HCT116 (cell line): ENCODE results near the gene TMEM219. TPM values are rescaled to one million over a fixed set of nuclear protein-coding genes. Genes with fewer than 3 reads are reported as not detected.

Experiments used
- ATAC-seq: fragments of 200-7000 bp; cut with Tn5 transposase; 2 replicates; pipeline ENCODE4 v1.9.1; 2020; ENCODE audit warnings: mild to moderate bottlenecking, moderate library complexity
- BruUV-seq: library from RNA; stranded (reverse); fragments of 400-500 nt; replicated peaks from 2 replicates; lab custom pipeline; 2021; lab: Mats Ljungman, UMichigan
- CTCF ChIA-PET: fragments of 300-600 bp; sonication (Branson Sonifier 250); formaldehyde crosslinking; loops from one replicate; lab custom pipeline; 2021; ENCODE audit warnings: antibody characterized with exemption; lab: Charles Lee
- POLR2A ChIA-PET: fragments of 300-600, 350-600 bp; sonication (Branson Sonifier 250); formaldehyde crosslinking; loops from one replicate; lab custom pipeline; 2021; ENCODE audit warnings: antibody characterized with exemption; lab: Charles Lee
- RAD21 ChIA-PET, 2 experiments: fragments of 300-600 bp; sonication (Branson Sonifier 250); formaldehyde crosslinking; loops; one replicate each; lab custom pipeline; 2023; ENCODE audit warnings: low total read pairs in 2 of 2; ENCODE audit not compliant: uncharacterized antibody in 2 of 2, unreplicated experiment in 2 of 2, low non-redundant PET in 1 of 2; lab: Charles Lee
- DNase-seq: peaks from one replicate; pipeline ENCODE4 v3.0.0-alpha.2; 2010; ENCODE audit warnings: low read depth, low spot score
- H2AFZ ChIP-seq: fragments of 200-600 bp; shearing (Covaris generic), sonication (generic); 2 replicates; pipeline ENCODE4 v1.6.1; 2017; ENCODE audit warnings: low read depth, mixed run types, mixed read lengths, antibody characterized with exemption, low read length; ENCODE audit not compliant: poor library complexity, severe bottlenecking
- H3K27ac ChIP-seq: 2 replicates; pipeline ENCODE4 v1.5.1; 2012; ENCODE audit warnings: low read depth, low read length
- H3K27me3 ChIP-seq: fragments of 200-600 bp; sonication (generic); 2 replicates; pipeline ENCODE4 v1.6.1; 2016; ENCODE audit warnings: mixed run types, low read length, mixed read lengths; ENCODE audit not compliant: insufficient read depth
- H3K36me3 ChIP-seq, 2 experiments: fragments of 200-500 bp in 1 of 2; fragments of 200-600 bp in 1 of 2; sonication (Bioruptor generic) in 1 of 2; sonication (generic) in 1 of 2; 2 replicates each; pipeline versions ENCODE4 v1.5.1 to v1.6.1; 2014 to 2016; ENCODE audit warnings: low read length in 2 of 2, inconsistent platforms in 1 of 2, mixed read lengths in 1 of 2, mixed run types in 1 of 2; ENCODE audit not compliant: insufficient read depth in 2 of 2, control insufficient read depth in 1 of 2
- H3K4me1 ChIP-seq, 2 experiments: fragments of 200-600 bp in 1 of 2; sonication (generic) in 1 of 2; 2 replicates each; pipeline versions ENCODE4 v1.5.1 to v1.6.1; 2012 to 2017; ENCODE audit warnings: low read length in 2 of 2, inconsistent platforms in 1 of 2, mild to moderate bottlenecking in 1 of 2, mixed read lengths in 1 of 2, mixed run types in 1 of 2, moderate library complexity in 1 of 2; ENCODE audit not compliant: insufficient read depth in 2 of 2, control insufficient read depth in 1 of 2
- H3K4me2 ChIP-seq: fragments of 200-600 bp; sonication (generic); 2 replicates; pipeline ENCODE4 v1.6.1; 2017; ENCODE audit warnings: mixed run types, low read length, mixed read lengths
- H3K4me3 ChIP-seq, 2 experiments: fragments of 200-600 bp in 1 of 2; sonication (generic) in 1 of 2; replicated peaks in 1 of 2; 2 replicates each; pipeline ENCODE4 v1.5.1; 2011 to 2016; ENCODE audit warnings: low read length in 2 of 2, control low read depth in 1 of 2, low read depth in 1 of 2, mild to moderate bottlenecking in 1 of 2, mixed read lengths in 1 of 2, mixed run types in 1 of 2
- H3K79me2 ChIP-seq: fragments of 200-600 bp; sonication (generic); 2 replicates; pipeline ENCODE4 v1.6.1; 2017; ENCODE audit warnings: mild to moderate bottlenecking, mixed run types, low read length, moderate library complexity, mixed read lengths; ENCODE audit not compliant: insufficient read depth
- H3K9ac ChIP-seq: fragments of 200-600 bp; sonication (generic); 2 replicates; pipeline ENCODE4 v1.6.1; 2016; ENCODE audit warnings: low read length, mixed read lengths
- H3K9me2 ChIP-seq: fragments of 200-600 bp; sonication (generic), shearing (Covaris generic); 2 replicates; pipeline ENCODE4 v1.6.1; 2017; ENCODE audit warnings: mixed run types, mild to moderate bottlenecking, moderate library complexity; ENCODE audit not compliant: insufficient read depth
- H3K9me3 ChIP-seq, 2 experiments: fragments of 200-500 bp in 1 of 2; fragments of 200-600 bp in 1 of 2; sonication (Bioruptor generic) in 1 of 2; sonication (generic) in 1 of 2; 2 replicates each; pipeline ENCODE4 v1.6.1; 2014 to 2017; ENCODE audit warnings: low read length in 2 of 2, mixed read lengths in 2 of 2, inconsistent platforms in 1 of 2, low read depth in 1 of 2, mild to moderate bottlenecking in 1 of 2, mixed run types in 1 of 2, moderate library complexity in 1 of 2; ENCODE audit not compliant: control insufficient read depth in 1 of 2, insufficient read depth in 1 of 2
- H4K20me1 ChIP-seq: fragments of 200-600 bp; sonication (generic), shearing (Covaris generic); 2 replicates; pipeline ENCODE4 v1.6.1; 2017; ENCODE audit warnings: mixed run types, mild to moderate bottlenecking, moderate library complexity; ENCODE audit not compliant: insufficient read depth
- ATF3 ChIP-seq: IDR thresholded peaks from 2 replicates; pipeline ENCODE4 v1.6.1; 2012
- CBX3 ChIP-seq: IDR thresholded peaks from 2 replicates; pipeline ENCODE4 v1.6.1; 2012; ENCODE audit warnings: low read depth
- EZH2 ChIP-seq: fragments of 200-600 bp; sonication (generic); IDR thresholded peaks from 2 replicates; pipeline ENCODE4 v1.6.1; 2017; ENCODE audit warnings: antibody characterized with exemption, mixed run types
- FOSL1 ChIP-seq: IDR thresholded peaks from 2 replicates; pipeline ENCODE4 v1.6.1; 2012; ENCODE audit warnings: low read depth
- MAX ChIP-seq: IDR thresholded peaks from 2 replicates; pipeline ENCODE4 v1.6.1; 2012
- POLR2A ChIP-seq: IDR thresholded peaks from 2 replicates; pipeline ENCODE4 v1.7.0; 2011; ENCODE audit warnings: borderline replicate concordance; ENCODE audit not compliant: insufficient read depth, insufficient read length; ENCODE audit errors: extremely low read depth
- SIN3A ChIP-seq: IDR thresholded peaks from 2 replicates; pipeline ENCODE4 v1.6.1; 2012; ENCODE audit warnings: low read depth
- SP1 ChIP-seq: IDR thresholded peaks from 2 replicates; pipeline ENCODE4 v1.6.1; 2012; ENCODE audit warnings: low read depth
- SRF ChIP-seq: IDR thresholded peaks from 2 replicates; pipeline ENCODE4 v1.6.1; 2012; ENCODE audit warnings: low read depth
- TCF7L2 ChIP-seq: IDR thresholded peaks from 2 replicates; pipeline ENCODE4 v1.7.0; 2011; ENCODE audit warnings: borderline replicate concordance, inconsistent platforms; ENCODE audit not compliant: insufficient read depth, insufficient read length; ENCODE audit errors: extremely low read depth
- ZBTB33 ChIP-seq: IDR thresholded peaks from 2 replicates; pipeline ENCODE4 v1.6.1; 2011; ENCODE audit warnings: mild to moderate bottlenecking, low read length, moderate library complexity; ENCODE audit not compliant: insufficient replicate concordance; ENCODE audit errors: extremely low read depth
- ZFX ChIP-seq: fragments of 450-650 bp; IDR thresholded peaks from 2 replicates; pipeline ENCODE4 v1.6.1; 2017
- ZNF274 ChIP-seq: fragments of 200-500 bp; sonication (Bioruptor generic); IDR thresholded peaks from 2 replicates; pipeline ENCODE4 v1.6.1; 2014; ENCODE audit warnings: mild to moderate bottlenecking, low read depth, low read length, inconsistent platforms
- intact Hi-C: fragments of 100-400 bp; cut with micrococcal nuclease; formaldehyde crosslinking; loops from 2 replicates; pipeline ENCODE4 v1.10.0; 2022
- total RNA-seq: library from RNA; stranded (reverse); gene quantifications from one replicate; pipeline ENCODE4 v1.2.1, GENCODE V29; 2021; ENCODE audit not compliant: unreplicated experiment
- TF ChIP-seq, protein P1 (sequence below): IDR thresholded peaks from 2 replicates; pipeline ENCODE4 v1.6.1; 2012; ENCODE audit warnings: low read depth

Gene TMEM219
- total RNA-seq, 1 experiment from 2014 or later = 75.5 TPM

- no peaks in the 10 kb centered on the region for H3K4me1 ChIP-seq
- H3K79me2 ChIP-seq = peaks cover 8% of the 10 kb centered on the region; the same call in 1 of the 2 replicates
- no peaks in the 10 kb centered on the region for H4K20me1 ChIP-seq
- peaks cover 58 to 61% of the 10 kb centered on the region in 2 experiments for H3K36me3 ChIP-seq
- CTCF ChIA-PET = no interaction called here
- no peak for DNase-seq
- H3K27me3 ChIP-seq = no peaks in the 10 kb centered on the region
- no peaks in the 10 kb centered on the region for H3K9me3 ChIP-seq
- TF ChIP-seq SIN3A (no peak), SP1 (no peak), CBX3 (no peak), FOSL1 (no peak), POLR2A (no peak), TCF7L2 (no peak), SRF (no peak), ZBTB33 (no peak), MAX (no peak), ZFX (no peak), ATF3 (no peak), EZH2 (no peak), ZNF274 (no peak)
- TF ChIP-seq, protein P1, sequence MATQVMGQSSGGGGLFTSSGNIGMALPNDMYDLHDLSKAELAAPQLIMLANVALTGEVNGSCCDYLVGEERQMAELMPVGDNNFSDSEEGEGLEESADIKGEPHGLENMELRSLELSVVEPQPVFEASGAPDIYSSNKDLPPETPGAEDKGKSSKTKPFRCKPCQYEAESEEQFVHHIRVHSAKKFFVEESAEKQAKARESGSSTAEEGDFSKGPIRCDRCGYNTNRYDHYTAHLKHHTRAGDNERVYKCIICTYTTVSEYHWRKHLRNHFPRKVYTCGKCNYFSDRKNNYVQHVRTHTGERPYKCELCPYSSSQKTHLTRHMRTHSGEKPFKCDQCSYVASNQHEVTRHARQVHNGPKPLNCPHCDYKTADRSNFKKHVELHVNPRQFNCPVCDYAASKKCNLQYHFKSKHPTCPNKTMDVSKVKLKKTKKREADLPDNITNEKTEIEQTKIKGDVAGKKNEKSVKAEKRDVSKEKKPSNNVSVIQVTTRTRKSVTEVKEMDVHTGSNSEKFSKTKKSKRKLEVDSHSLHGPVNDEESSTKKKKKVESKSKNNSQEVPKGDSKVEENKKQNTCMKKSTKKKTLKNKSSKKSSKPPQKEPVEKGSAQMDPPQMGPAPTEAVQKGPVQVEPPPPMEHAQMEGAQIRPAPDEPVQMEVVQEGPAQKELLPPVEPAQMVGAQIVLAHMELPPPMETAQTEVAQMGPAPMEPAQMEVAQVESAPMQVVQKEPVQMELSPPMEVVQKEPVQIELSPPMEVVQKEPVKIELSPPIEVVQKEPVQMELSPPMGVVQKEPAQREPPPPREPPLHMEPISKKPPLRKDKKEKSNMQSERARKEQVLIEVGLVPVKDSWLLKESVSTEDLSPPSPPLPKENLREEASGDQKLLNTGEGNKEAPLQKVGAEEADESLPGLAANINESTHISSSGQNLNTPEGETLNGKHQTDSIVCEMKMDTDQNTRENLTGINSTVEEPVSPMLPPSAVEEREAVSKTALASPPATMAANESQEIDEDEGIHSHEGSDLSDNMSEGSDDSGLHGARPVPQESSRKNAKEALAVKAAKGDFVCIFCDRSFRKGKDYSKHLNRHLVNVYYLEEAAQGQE = no peak
- TF ChIP-seq, all 23 proteins: peak for 0
- no peak overlapping the region for H3K4me3 ChIP-seq
- H3K4me2 ChIP-seq = no peak overlapping the region
- RAD21 ChIA-PET = no interaction called here
- H2AFZ ChIP-seq = no peak overlapping the region
- intact Hi-C loops = no loop called here
- POLR2A ChIA-PET = interaction anchor here (2.0 kb wide), 1 partner anchor 12 kb away, joined by 9 read pairs; the partner anchor contains the start of gene TAOK2
- no peak for ATAC-seq
- no peaks in the 10 kb centered on the region for H3K9me2 ChIP-seq
- no peak overlapping the region for H3K27ac ChIP-seq
- no peak overlapping the region for H3K9ac ChIP-seq
- no TSS peak for BruUV-seq
Measured at GRCh38 chr16:29985271-29985811, 23.5 kb downstream of the TMEM219 start.
